ENCODE data around the gene LRMDA.

- TF ChIP-seq, protein P1, sequence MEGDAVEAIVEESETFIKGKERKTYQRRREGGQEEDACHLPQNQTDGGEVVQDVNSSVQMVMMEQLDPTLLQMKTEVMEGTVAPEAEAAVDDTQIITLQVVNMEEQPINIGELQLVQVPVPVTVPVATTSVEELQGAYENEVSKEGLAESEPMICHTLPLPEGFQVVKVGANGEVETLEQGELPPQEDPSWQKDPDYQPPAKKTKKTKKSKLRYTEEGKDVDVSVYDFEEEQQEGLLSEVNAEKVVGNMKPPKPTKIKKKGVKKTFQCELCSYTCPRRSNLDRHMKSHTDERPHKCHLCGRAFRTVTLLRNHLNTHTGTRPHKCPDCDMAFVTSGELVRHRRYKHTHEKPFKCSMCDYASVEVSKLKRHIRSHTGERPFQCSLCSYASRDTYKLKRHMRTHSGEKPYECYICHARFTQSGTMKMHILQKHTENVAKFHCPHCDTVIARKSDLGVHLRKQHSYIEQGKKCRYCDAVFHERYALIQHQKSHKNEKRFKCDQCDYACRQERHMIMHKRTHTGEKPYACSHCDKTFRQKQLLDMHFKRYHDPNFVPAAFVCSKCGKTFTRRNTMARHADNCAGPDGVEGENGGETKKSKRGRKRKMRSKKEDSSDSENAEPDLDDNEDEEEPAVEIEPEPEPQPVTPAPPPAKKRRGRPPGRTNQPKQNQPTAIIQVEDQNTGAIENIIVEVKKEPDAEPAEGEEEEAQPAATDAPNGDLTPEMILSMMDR (IDR thresholded peaks at IDR 0.05) = no peak
- TF ChIP-seq POLR2A (IDR thresholded peaks at IDR 0.05) = no peak
Observed at GRCh38 chr10:76549171-76549570, 1117.7 kb downstream of the LRMDA start.
